Heart right ventricle (tissue), 16 donors: ENCODE measurements around the gene CYP27A1. TPM values are rescaled to one million over a fixed set of nuclear protein-coding genes. Genes with fewer than 3 reads are reported as not detected.

Experiments used
- ATAC-seq, 8 donors: fragments of 200-7000 bp; cut with Tn5 transposase; one replicate each; pipeline ENCODE4 v1.9.1; 2020; ENCODE audit warnings: mild to moderate bottlenecking in 8 of 8, moderate library complexity in 8 of 8, moderate number of reproducible peaks in 1 of 8
- DNase-seq, 2 donors: peaks; one replicate each; pipeline ENCODE4 v3.0.0-alpha.2; 2020
- H3K27ac ChIP-seq, 10 donors: fragments of 200-600 bp; sonication (generic) in 2 of 10; one replicate each; pipeline versions ENCODE4 v1.5.0 to v1.8.0; 2020 to 2022; ENCODE audit warnings: mild to moderate bottlenecking in 3 of 10
- H3K27me3 ChIP-seq, 7 donors: fragments of 200-600 bp; one replicate each; pipeline ENCODE4 v1.8.0; 2021 to 2022; ENCODE audit warnings: mild to moderate bottlenecking in 2 of 7
- H3K36me3 ChIP-seq, 9 donors: fragments of 200-600 bp; sonication (generic) in 1 of 9; one replicate each; pipeline versions ENCODE4 v1.5.0 to v1.8.0; 2020 to 2022; ENCODE audit warnings: mild to moderate bottlenecking in 2 of 9
- H3K4me1 ChIP-seq, 9 donors: fragments of 200-600 bp; sonication (generic) in 1 of 9; one replicate each; pipeline versions ENCODE4 v1.5.0 to v1.8.0; 2020 to 2022; ENCODE audit warnings: mild to moderate bottlenecking in 4 of 9
- H3K4me3 ChIP-seq, 10 donors: fragments of 200-600 bp; sonication (generic) in 2 of 10; one replicate each; pipeline versions ENCODE4 v1.5.0 to v1.8.0; 2020 to 2022; ENCODE audit warnings: mild to moderate bottlenecking in 7 of 10, moderate library complexity in 2 of 10
- H3K9me3 ChIP-seq, 11 donors: fragments of 200-600 bp in 10 of 11; sonication (generic) in 2 of 11; one replicate each; pipeline versions ENCODE4 v1.5.0 to v1.8.0; 2013 to 2022; ENCODE audit warnings: mild to moderate bottlenecking in 2 of 11, control low read depth in 1 of 11, moderate library complexity in 1 of 11
- WGBS, 2 donors: extraction: QIAGEN DNeasy Blood & Tissue Kit; methylation state at CpG; one replicate each; pipeline ENCODE4 v1.1.7; 2013; ENCODE audit warnings: inconsistent platforms in 1 of 2; 5-methylcytosine and 5-hydroxymethylcytosine counted together
- intact Hi-C, 10 donors: fragments of 100-400 bp; cut with DNase I; formaldehyde crosslinking; loops; one replicate each; pipeline versions ENCODE4 v1.11.1 to v1.14.2; 2022
- polyA plus RNA-seq, 2 donors: library from polyadenylated mRNA; stranded (reverse); fragments of 200-250 nt; gene quantifications; one replicate each; pipeline ENCODE4 v1.2.3, GENCODE V29; 2013
- total RNA-seq, 10 donors: library from RNA; stranded (reverse); fragmentation: NEBNext Ultra II Directional in 3 of 10; extraction: Animal tissue kit (Norgen Biotek cat#: 25700) in 3 of 10; gene quantifications; one replicate each; pipeline versions ENCODE4 v1.2.1 to v1.2.4, GENCODE V29; 2021 to 2023
- TF ChIP-seq, protein P1 (sequence below), 9 donors: fragments of 200-600 bp; sonication (generic) in 2 of 9; IDR thresholded peaks; one replicate each; pipeline versions ENCODE4 v1.5.0 to v1.8.0; 2021 to 2022; ENCODE audit warnings: antibody characterized with exemption in 9 of 9, mild to moderate bottlenecking in 5 of 9, moderate library complexity in 1 of 9
- donor health status: Arrhythmogenic right ventricular cardiomyopathy.
- donor health status: ischemic (EF 13 %, LVEDD 7.1; RV severe dilation, severe dysfunction).
- donor health status: healthy with polysubstance abuse.
- donor health status: DM: no; HTN: yes; CAD: no.
- donor health status: DM: no; HTN: no; CAD: no.
- donor health status: ischemic (EF 25% LVEDD 6.9; RV normal size, moderate dysfunction).
- donor health status: ischemic (EF 25% LVEDD 5.7; RV mildly dilated, moderate dysfunction).
- donor health status: healthy.
- donor health status: DM: yes; HTN: yes; CAD: no.
- donor health status: Ischemic cardiomyopathy.
- donor health status: ischemic (EF 35%, LVEDD 5.7; RV mildly dilated, moderate dysfunction).
- donor health status: nonischemic (EF 11% LVEDD 7.7; RV severe dilation, severe dysfunction).
- donor health status: DM: yes; HTN: yes; CAD: no.
- donor health status: PGD.
- donor health status: ischemic (EF 29% LVEDD 5.4; RV normal size, mild dysfunction).
- donor health status: nonischemic (EF 23%, LVEDD 6.1; RV moderate dilation, normal function).

CYP27A1 gene
- total and polyA plus RNA-seq, 12 donors: 3.7 to 12.8 (median 7.6) TPM

DNA sequence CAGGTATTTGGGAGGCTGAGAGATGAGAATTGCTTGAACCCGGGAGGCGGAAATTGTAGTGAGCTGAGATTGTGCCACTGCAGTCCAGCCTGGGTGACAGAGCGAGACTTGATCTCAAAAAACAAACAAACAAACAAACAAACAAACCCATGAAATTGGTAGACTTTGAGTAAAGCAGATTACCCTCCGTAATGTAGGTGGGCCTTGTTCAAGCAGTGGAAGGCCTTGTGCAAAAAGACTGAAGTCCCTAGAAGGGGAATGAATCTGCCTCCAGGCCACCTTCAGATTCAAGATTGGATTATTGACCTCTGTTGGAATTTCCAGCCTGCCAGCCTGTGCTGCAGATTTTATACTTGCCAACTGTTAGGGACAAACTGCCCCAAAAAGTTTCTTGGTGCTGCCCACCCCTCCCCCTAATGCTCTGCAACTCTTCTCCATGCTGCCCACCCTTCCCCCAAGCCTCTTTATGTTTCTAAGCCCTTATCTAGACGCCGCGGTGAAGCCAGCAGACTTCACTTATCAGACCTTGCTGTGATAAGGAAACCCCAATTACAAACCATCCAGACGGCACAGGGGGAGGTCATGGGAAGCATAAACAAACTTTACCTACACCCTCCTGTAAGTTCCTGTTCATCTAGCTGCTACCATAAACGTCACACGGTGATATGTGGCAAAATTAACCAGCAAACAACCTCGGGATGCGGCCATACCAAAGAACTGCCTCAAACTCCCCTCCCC lies 17.0 kb downstream of the CYP27A1 start:
- Histone ChIP-seq H3K27me3 (peaks cover 0 to 22% (median 0%) of the 10 kb centered on the region in 7 donors), H3K36me3 (no peaks in the 10 kb centered on the region), H3K27ac (no peak overlapping the region), H3K4me3 (no peak overlapping the region), H3K4me1 (peaks cover 0 to 17% (median 0%) of the 10 kb centered on the region in 9 donors), H3K9me3 (peaks cover 0 to 4% (median 0%) of the 10 kb centered on the region in 11 donors)
- WGBS, 2 donors: 45 to 52% methylated on average over 12 of the region's 12 CpGs
- DNase-seq (no peak), ATAC-seq (no peak)
- intact Hi-C loops: no loop called here
- TF ChIP-seq, protein P1, sequence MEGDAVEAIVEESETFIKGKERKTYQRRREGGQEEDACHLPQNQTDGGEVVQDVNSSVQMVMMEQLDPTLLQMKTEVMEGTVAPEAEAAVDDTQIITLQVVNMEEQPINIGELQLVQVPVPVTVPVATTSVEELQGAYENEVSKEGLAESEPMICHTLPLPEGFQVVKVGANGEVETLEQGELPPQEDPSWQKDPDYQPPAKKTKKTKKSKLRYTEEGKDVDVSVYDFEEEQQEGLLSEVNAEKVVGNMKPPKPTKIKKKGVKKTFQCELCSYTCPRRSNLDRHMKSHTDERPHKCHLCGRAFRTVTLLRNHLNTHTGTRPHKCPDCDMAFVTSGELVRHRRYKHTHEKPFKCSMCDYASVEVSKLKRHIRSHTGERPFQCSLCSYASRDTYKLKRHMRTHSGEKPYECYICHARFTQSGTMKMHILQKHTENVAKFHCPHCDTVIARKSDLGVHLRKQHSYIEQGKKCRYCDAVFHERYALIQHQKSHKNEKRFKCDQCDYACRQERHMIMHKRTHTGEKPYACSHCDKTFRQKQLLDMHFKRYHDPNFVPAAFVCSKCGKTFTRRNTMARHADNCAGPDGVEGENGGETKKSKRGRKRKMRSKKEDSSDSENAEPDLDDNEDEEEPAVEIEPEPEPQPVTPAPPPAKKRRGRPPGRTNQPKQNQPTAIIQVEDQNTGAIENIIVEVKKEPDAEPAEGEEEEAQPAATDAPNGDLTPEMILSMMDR (IDR thresholded peaks at IDR 0.05): no peak

DNA sequence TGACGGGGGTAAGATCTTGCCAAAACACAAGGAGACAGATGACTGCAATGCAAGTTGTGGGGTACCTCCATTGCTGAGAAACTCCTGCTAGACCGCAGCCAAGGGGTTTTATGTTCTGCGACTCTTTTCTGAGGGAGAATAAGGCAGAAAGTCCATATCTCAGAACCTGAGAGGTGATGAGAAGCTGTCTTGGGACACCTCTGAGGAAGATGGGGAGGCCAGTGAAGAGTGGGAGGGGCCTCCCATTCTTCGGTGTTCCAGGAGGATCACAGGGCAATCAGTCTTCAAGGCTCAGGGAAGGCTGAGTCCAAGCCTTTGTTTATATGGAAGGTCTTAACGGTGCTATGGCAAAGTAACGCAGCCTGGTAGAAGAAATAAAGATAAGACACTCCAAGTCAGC lies 18.0 kb downstream of the CYP27A1 start:
- Histone ChIP-seq H3K36me3 (no peaks in the 10 kb centered on the region), H3K27ac (no peak overlapping the region), H3K4me3 (no peak overlapping the region), H3K9me3 (peaks cover 0 to 15% (median 9%) of the 10 kb centered on the region in 11 donors), H3K27me3 (peaks cover 0 to 22% (median 0%) of the 10 kb centered on the region in 7 donors), H3K4me1 (peaks cover 0 to 17% (median 0%) of the 10 kb centered on the region in 9 donors)
- intact Hi-C loops: no loop called here
- TF ChIP-seq, protein P1 (IDR thresholded peaks at IDR 0.05): no peak
- WGBS, 2 donors: 53 to 62% methylated on average over 6 of the region's 6 CpGs
- DNase-seq (no peak), ATAC-seq (no peak)

DNA sequence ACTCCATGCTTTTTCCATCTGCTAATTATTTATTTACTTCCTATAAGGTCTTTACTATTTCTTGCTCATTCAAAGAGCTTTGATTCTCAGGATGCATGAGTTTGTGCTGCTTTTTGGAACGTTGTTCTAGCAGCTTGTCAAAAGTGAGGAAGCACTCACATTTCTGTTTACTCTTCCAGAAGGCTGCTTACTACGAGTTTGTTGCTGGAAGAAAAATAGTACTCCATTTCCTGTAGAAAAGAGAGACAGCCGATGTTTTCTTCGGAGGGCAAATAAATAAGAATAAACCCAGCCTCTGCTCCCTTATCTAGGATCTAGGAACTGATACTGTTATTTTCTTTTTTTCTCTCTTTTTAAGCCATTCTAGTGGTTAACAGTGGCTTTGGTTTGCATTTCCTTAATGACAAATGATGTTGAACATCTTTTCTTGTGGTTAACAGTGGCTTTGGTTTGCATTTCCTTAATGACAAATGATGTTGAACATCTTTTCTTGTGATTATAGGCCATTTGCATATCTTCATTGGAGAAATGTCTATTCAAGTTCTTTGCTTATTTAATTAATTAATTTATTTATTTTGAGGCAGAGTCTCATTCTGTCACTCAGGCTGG lies 20.5 kb downstream of the CYP27A1 start:
- peaks cover 0 to 22% (median 0%) of the 10 kb centered on the region in 7 donors for H3K27me3 ChIP-seq
- H3K4me3 ChIP-seq: no peak overlapping the region
- H3K9me3 ChIP-seq: peaks cover 0 to 15% (median 9%) of the 10 kb centered on the region in 11 donors
- peaks cover 0 to 39% (median 12%) of the 10 kb centered on the region in 9 donors for H3K4me1 ChIP-seq
- TF ChIP-seq, protein P1 (IDR thresholded peaks at IDR 0.05): no peak
- DNase-seq (no peak), ATAC-seq (no peak)
- H3K27ac ChIP-seq: peak overlapping the region in 5 of 10 donors; percentile 13 to 46 (median 33)
- 39 to 46% methylated on average over 4 of the region's 4 CpGs for WGBS, 2 donors
- intact Hi-C loops: no loop called here
- no peaks in the 10 kb centered on the region for H3K36me3 ChIP-seq

DNA sequence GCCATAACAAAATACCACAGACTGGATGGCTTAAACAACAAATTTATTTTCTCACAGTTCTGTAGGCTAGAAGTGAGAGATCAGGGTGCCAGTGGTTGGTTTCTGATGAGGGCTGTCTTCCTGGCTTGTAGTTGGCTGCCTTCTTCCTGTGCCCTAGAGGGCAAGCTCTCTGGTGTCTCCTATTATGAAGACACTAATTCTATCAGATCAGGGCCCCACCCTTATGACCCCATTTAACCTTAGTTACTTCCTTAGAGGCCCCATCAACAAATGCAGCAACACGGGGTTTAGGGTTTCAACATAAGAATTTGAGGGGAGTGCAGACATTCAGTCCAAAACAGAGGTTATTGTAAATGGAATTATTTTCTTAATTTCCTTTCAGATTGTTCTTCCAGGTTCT lies 22.9 kb downstream of the CYP27A1 start:
- H3K36me3 ChIP-seq: no peaks in the 10 kb centered on the region
- H3K27ac ChIP-seq: peak overlapping the region in 3 of 10 donors; percentile 24 to 74 (median 64)
- intact Hi-C loops: no loop called here
- H3K9me3 ChIP-seq: peaks cover 0 to 15% (median 9%) of the 10 kb centered on the region in 11 donors
- TF ChIP-seq, protein P1 (IDR thresholded peaks at IDR 0.05): no peak
- H3K4me3 ChIP-seq: no peak overlapping the region
- 73 to 89% methylated on average over 1 of the region's 1 CpG for WGBS, 2 donors
- peaks cover 0 to 34% (median 12%) of the 10 kb centered on the region in 9 donors for H3K4me1 ChIP-seq
- ATAC-seq (no peak), DNase-seq (no peak)
- H3K27me3 ChIP-seq: peaks cover 0 to 10% (median 0%) of the 10 kb centered on the region in 7 donors
